K562 (cell line): ENCODE results near the gene NDUFAF8. TPM values are rescaled to one million over a fixed set of nuclear protein-coding genes. Genes with fewer than 3 reads are reported as not detected.
A peak's percentile ranks its signal among the peaks of the same experiment; 100 is the strongest.

Experiments
- ATAC-seq: fragments of 200-7000 bp; cut with Tn5 transposase; 3 replicates; pipeline ENCODE4 v1.9.1; 2020; ENCODE audit warnings: moderate library complexity
- BruUV-seq: library from RNA; stranded (reverse); fragments of 400-500 nt; replicated peaks from 2 replicates; lab custom pipeline; 2021; lab: Mats Ljungman, UMichigan
- CTCF ChIA-PET: fragments of 300-600 bp; formaldehyde crosslinking; extraction: SDS; loops from one replicate; lab custom pipeline; 2021; ENCODE audit warnings: low intra/inter-chr PET ratio; lab: Yijun Ruan, JAX
- POLR2A ChIA-PET: fragments of 300-600, 350-650 bp; sonication (Branson Sonifier 250); formaldehyde crosslinking; extraction: SDS; loops from one replicate; lab custom pipeline; 2021; ENCODE audit warnings: antibody characterized with exemption, inconsistent platforms; lab: Yijun Ruan, JAX
- DNase-seq, 4 experiments: peaks; one replicate each; pipeline versions ENCODE4 v3.0.0 to v3.0.0-alpha.2; 2011 to 2018; ENCODE audit warnings: low spot score in 3 of 4, mixed read lengths in 3 of 4; ENCODE audit errors: extremely low read depth in 1 of 4
- FAIRE-seq: peaks from 2 replicates; lab custom pipeline; 2011; peaks lifted over from hg19 to GRCh38; lab: Jason Lieb, UNC
- H2AFZ ChIP-seq: 2 replicates; pipeline ENCODE4 v1.6.0; 2011; ENCODE audit warnings: low read depth, low read length, control low read depth, inconsistent platforms
- H3K27ac ChIP-seq: fragments of 200-600 bp; 3 replicates; pipeline ENCODE4 v1.8.0; 2011; ENCODE audit warnings: low read depth, mild to moderate bottlenecking, control low read depth, inconsistent platforms, low read length, moderate library complexity, mixed read lengths; ENCODE audit errors: extremely low read depth
- H3K27me3 ChIP-seq, 2 experiments: fragments of 300-600 bp in 1 of 2; 2 replicates in 1 of 2; 3 replicates in 1 of 2; pipeline versions ENCODE4 v1.6.0 to v1.8.0; 2011; ENCODE audit warnings: inconsistent platforms in 2 of 2, low read length in 2 of 2, mild to moderate bottlenecking in 1 of 2, mixed read lengths in 1 of 2, moderate library complexity in 1 of 2; ENCODE audit not compliant: control insufficient read depth in 2 of 2, insufficient read depth in 2 of 2
- H3K36me3 ChIP-seq: fragments of 300-600 bp; 3 replicates; pipeline ENCODE4 v1.8.0; 2011; ENCODE audit warnings: mild to moderate bottlenecking, low read length, inconsistent platforms; ENCODE audit not compliant: control insufficient read depth, insufficient read depth
- H3K4me1 ChIP-seq, 2 experiments: fragments of 200-600 bp in 1 of 2; replicated peaks in 1 of 2; 2 replicates in 1 of 2; 3 replicates in 1 of 2; pipeline versions ENCODE4 v1.5.1 to v1.8.0; 2011; ENCODE audit warnings: inconsistent platforms in 2 of 2, low read length in 2 of 2, mild to moderate bottlenecking in 1 of 2, mixed read lengths in 1 of 2, moderate library complexity in 1 of 2; ENCODE audit not compliant: control insufficient read depth in 2 of 2, insufficient read depth in 2 of 2
- H3K4me2 ChIP-seq: 2 replicates; pipeline ENCODE4 v1.6.1; 2011; ENCODE audit warnings: low read length, control low read depth, inconsistent platforms, mixed read lengths; ENCODE audit not compliant: insufficient read depth
- H3K4me3 ChIP-seq: fragments of 200-600 bp; sonication (generic), shearing (Covaris generic); 2 replicates; pipeline ENCODE4 v1.5.1; 2016; ENCODE audit warnings: control low read depth, inconsistent platforms
- H3K79me2 ChIP-seq: fragments of 200-600 bp; 3 replicates; pipeline ENCODE4 v1.8.0; 2011; ENCODE audit warnings: low read length, inconsistent platforms; ENCODE audit not compliant: control insufficient read depth, insufficient read depth
- H3K9ac ChIP-seq, 2 experiments: 2 replicates each; pipeline versions ENCODE4 v1.6.0 to v1.6.1; 2011; ENCODE audit warnings: low read depth in 2 of 2, low read length in 2 of 2, control low read depth in 1 of 2, inconsistent platforms in 1 of 2, mild to moderate bottlenecking in 1 of 2, mixed read lengths in 1 of 2; ENCODE audit not compliant: insufficient read depth in 1 of 2
- H3K9me1 ChIP-seq: one replicate; pipeline ENCODE4 v1.6.0; 2011; ENCODE audit warnings: inconsistent platforms, mild to moderate bottlenecking, low read length, moderate library complexity; ENCODE audit not compliant: control insufficient read depth, insufficient read depth
- H3K9me3 ChIP-seq: replicated peaks from 2 replicates; pipeline ENCODE4 v1.5.1; 2011; ENCODE audit warnings: low read depth, low read length, inconsistent platforms; ENCODE audit not compliant: control insufficient read depth, insufficient read depth
- H4K20me1 ChIP-seq: replicated peaks from 2 replicates; pipeline ENCODE4 v1.6.1; 2011; ENCODE audit warnings: low read length, inconsistent platforms, mixed read lengths; ENCODE audit not compliant: control insufficient read depth, insufficient read depth
- ATF2 ChIP-seq: sonication (generic); formaldehyde crosslinking; IDR thresholded peaks from 2 replicates; pipeline ENCODE4 v1.8.1; 2022; ENCODE audit warnings: missing genetic modification reagents
- BHLHE40 ChIP-seq: IDR thresholded peaks from 2 replicates; pipeline ENCODE4 v1.6.1; 2011; ENCODE audit warnings: low read length, improper control_type of control experiment
- FIP1L1 ChIP-seq: fragments of 200-400 bp; formaldehyde crosslinking; IDR thresholded peaks from 2 replicates; pipeline ENCODE4 v1.6.1; 2018; ENCODE audit warnings: mild to moderate bottlenecking, low read depth, low read length; ENCODE audit not compliant: poor library complexity, severe bottlenecking
- FOXK2 ChIP-seq, 2 experiments: fragments of 450-650 bp; IDR thresholded peaks in 1 of 2; conservative IDR thresholded peaks in 1 of 2; 2 replicates each; pipeline ENCODE4 v1.6.1; 2016; ENCODE audit warnings: low read depth in 2 of 2, mild to moderate bottlenecking in 1 of 2
- GABPB1 ChIP-seq: sonication (generic); formaldehyde crosslinking; IDR thresholded peaks from 2 replicates; pipeline ENCODE4 v1.8.0; 2022; ENCODE audit warnings: mild to moderate bottlenecking, missing genetic modification reagents
- HNRNPK ChIP-seq: fragments of 200-400 bp; formaldehyde crosslinking; IDR thresholded peaks from one replicate; pipeline ENCODE4 v1.6.1; 2018; ENCODE audit warnings: mild to moderate bottlenecking, low read depth, low read length; ENCODE audit not compliant: poor library complexity, severe bottlenecking
- NELFE ChIP-seq: IDR thresholded peaks from 2 replicates; pipeline ENCODE4 v1.6.1; 2011; ENCODE audit warnings: mild to moderate bottlenecking; ENCODE audit not compliant: insufficient read depth, insufficient read length
- PRDM10 ChIP-seq: fragments of 450-650 bp; IDR thresholded peaks from 2 replicates; pipeline ENCODE4 v1.6.1; 2018; ENCODE audit not compliant: partially characterized antibody
- TFAM ChIP-seq: fragments of 250-450 bp; sonication (Bioruptor Pico); conservative IDR thresholded peaks from 2 replicates; pipeline ENCODE4 v1.5.0; 2021; ENCODE audit warnings: mild to moderate bottlenecking, moderate library complexity
- ZNF436 ChIP-seq: fragments of 250-450, 450-650 bp; sonication (Bioruptor Pico); formaldehyde crosslinking; IDR thresholded peaks from 2 replicates; pipeline ENCODE4 v1.7.0; 2020; ENCODE audit warnings: mild to moderate bottlenecking
- ZNF77 ChIP-seq: fragments of 250-450 bp; sonication (Bioruptor Pico); IDR thresholded peaks from 2 replicates; pipeline ENCODE4 v1.5.0; 2020
- ZZZ3 ChIP-seq: fragments of 450-650 bp; IDR thresholded peaks from 2 replicates; pipeline ENCODE4 v1.6.1; 2016; ENCODE audit warnings: antibody characterized with exemption, mild to moderate bottlenecking, moderate library complexity
- WGBS: fragments of 100-300 bp; shearing (Covaris generic); methylation state at CpG from one replicate; pipeline ENCODE4 v1.1.6; 2016; ENCODE audit warnings: low coverage, mixed read lengths; ENCODE audit not compliant: insufficient coverage; ENCODE audit errors: missing lambda C conversion rate; 5-methylcytosine and 5-hydroxymethylcytosine counted together
- in situ Hi-C: fragments of 300-500 bp; cut with MboI; formaldehyde crosslinking; loops from 4 replicates; pipeline ENCODE4 v1.15.0; 2018; ENCODE audit warnings: inconsistent platforms, mixed read lengths
- intact Hi-C: fragments of 100-400 bp; cut with micrococcal nuclease; formaldehyde crosslinking; loops from 2 replicates; pipeline ENCODE4 v1.14.2; 2022
- polyA plus RNA-seq, 8 experiments: library from polyadenylated mRNA; depleted of rRNA in 4 of 8; stranded (reverse) in 5 of 8; unstranded in 3 of 8; fragments of >200 nt; fragmentation: Nextera tagmentation in 2 of 8; fragmentation: Illumina TruSeq in 1 of 8; extraction: Ambion mirVana in 2 of 8; extraction: Trizol in 1 of 8; gene quantifications; 2 replicates each; pipeline versions ENCODE4 v1.2.1 to v1.2.3, GENCODE V29; 2011 to 2014; ENCODE audit warnings: inconsistent platforms in 1 of 8, missing spikeins in 1 of 8
- total RNA-seq, 7 experiments: library from RNA; depleted of rRNA in 6 of 7; stranded (reverse); fragments of >200 nt in 6 of 7; fragmentation: Illumina TruSeq in 2 of 7; extraction: Trizol in 2 of 7; gene quantifications; 2 replicates each; pipeline versions ENCODE4 v1.2.1 to v1.2.3, GENCODE V29; 2011 to 2021; ENCODE audit warnings: low replicate concordance in 1 of 7

Gene NDUFAF8
- total and polyA plus RNA-seq, 9 of the 15 experiments (the other 6 are each of a cell fraction or from before 2014, with no cell fraction given): 13.5 to 144 (median 90.0) TPM

GRCh38 chr17:81274471-81274855 lies 35.3 kb downstream of the NDUFAF8 start:
- H3K36me3 ChIP-seq: peaks cover 72% of the 10 kb centered on the region; the same call in 2 of the 3 replicates
- ATAC-seq: no peak
- H4K20me1 ChIP-seq: no peaks in the 10 kb centered on the region
- no TSS peak for BruUV-seq
- no peak for FAIRE-seq
- H3K9me1 ChIP-seq: no peaks in the 10 kb centered on the region
- H3K4me1 ChIP-seq: peaks cover 0 to 35% of the 10 kb centered on the region in 2 experiments; a peak in 2 of 5 replicates
- peak overlapping the region in 1 of 2 experiments; percentile 58; a peak in 2 of 4 replicates for H3K9ac ChIP-seq
- ChIA-PET CTCF (no interaction called here), POLR2A (interaction anchor here (0.5 to 0.7 kb wide), 4 partner anchors 11 to 239 kb away, joined by 3 to 8 read pairs (median 3); no protein-coding TSS in a partner anchor)
- no peak overlapping the region for H3K4me2 ChIP-seq
- TF ChIP-seq ZNF436 (CRISPR knock-in tag) (no peak), NELFE (no peak), ZZZ3 (no peak), TFAM (CRISPR knock-in tag) (no peak)
- intact Hi-C loops: no loop called here
- DNase-seq: no peak
- WGBS: 91% methylated on average over 11 of the region's 14 CpGs
- H2AFZ ChIP-seq: no peak overlapping the region
- no peaks in the 10 kb centered on the region for H3K27me3 ChIP-seq
- H3K9me3 ChIP-seq: no peaks in the 10 kb centered on the region
- H3K27ac ChIP-seq: no peak overlapping the region
- no peaks in the 10 kb centered on the region for H3K79me2 ChIP-seq
- no peak overlapping the region for H3K4me3 ChIP-seq
- in situ Hi-C loops: no loop called here

- ATAC-seq (no peak), DNase-seq (no peak), FAIRE-seq (no peak)
- H3K27me3 ChIP-seq: no peaks in the 10 kb centered on the region
- H3K27ac ChIP-seq: no peak overlapping the region
- no TSS peak for BruUV-seq
- intact Hi-C loops: no loop called here
- H3K79me2 ChIP-seq: no peaks in the 10 kb centered on the region
- no peaks in the 10 kb centered on the region for H3K9me1 ChIP-seq
- no peak overlapping the region for H3K4me2 ChIP-seq
- 95% methylated on average over 9 of the region's 11 CpGs for WGBS
- H2AFZ ChIP-seq: no peak overlapping the region
- peaks cover 70% of the 10 kb centered on the region; the same call in 2 of the 3 replicates for H3K36me3 ChIP-seq
- no peaks in the 10 kb centered on the region for H3K9me3 ChIP-seq
- H3K9ac ChIP-seq: no peak overlapping the region
- in situ Hi-C loops: no loop called here
- POLR2A ChIA-PET: no interaction called here
- H4K20me1 ChIP-seq: no peaks in the 10 kb centered on the region
- CTCF ChIA-PET: no interaction called here
- peaks cover 0 to 32% of the 10 kb centered on the region in 2 experiments; a peak in 2 of 5 replicates for H3K4me1 ChIP-seq
- H3K4me3 ChIP-seq: no peak overlapping the region
- TF ChIP-seq ZNF77 (CRISPR knock-in tag) (no peak), FIP1L1 (no peak), PRDM10 (no peak), FOXK2 (conservative IDR thresholded peaks at IDR 0.05 in 1 of 2, IDR thresholded peaks at IDR 0.05 in 1 of 2; ENCODE audit: low read depth in 2 of 2) (no peak), HNRNPK (no peak), BHLHE40 (no peak), GABPB1 (no peak), ATF2 (CRISPR knock-in tag) (no peak)
These were observed 37.7 kb downstream of the NDUFAF8 start for GRCh38 chr17:81276781-81277180.
